GM12872 (cell line): ENCODE measurements around the gene CLEC7A.

Experiments used
- CTCF ChIP-seq: IDR thresholded peaks from 3 replicates; pipeline ENCODE4 v1.5.1; 2011; ENCODE audit warnings: low read depth, mild to moderate bottlenecking, low read length, moderate library complexity; ENCODE audit not compliant: insufficient read depth

Gene CLEC7A

GRCh38 chr12:10073261-10073660 is 56.7 kb downstream of the CLEC7A start:
- no peak for TF ChIP-seq CTCF

- TF ChIP-seq CTCF = no peak
Measured at GRCh38 chr12:10072131-10072530, 57.9 kb downstream of the CLEC7A start.

- TF ChIP-seq CTCF = no peak
Measured at GRCh38 chr12:10070380-10070779, 59.6 kb downstream of the CLEC7A start.

GRCh38 chr12:10069976-10070375 is 60.0 kb downstream of the CLEC7A start:
- TF ChIP-seq CTCF = no peak

GRCh38 chr12:10069099-10069498 is 60.9 kb downstream of the CLEC7A start:
- no peak for TF ChIP-seq CTCF

GRCh38 chr12:10068644-10069043 is 61.4 kb downstream of the CLEC7A start:
- TF ChIP-seq CTCF = no peak

GRCh38 chr12:10067942-10068341 is 62.1 kb downstream of the CLEC7A start:
- no peak for TF ChIP-seq CTCF

- TF ChIP-seq CTCF = no peak
Measured at GRCh38 chr12:10067264-10067663, 62.7 kb downstream of the CLEC7A start.
